Duodenal mucosa (tissue), 2 donors: ENCODE results near the gene ITGBL1.

Source experiments
- H3K27ac ChIP-seq: one replicate; pipeline ENCODE4 v1.7.0; 2013; ENCODE audit warnings: low read depth, low read length
- H3K27me3 ChIP-seq, 2 donors: one replicate each; pipeline ENCODE4 v1.7.0; 2013; ENCODE audit warnings: low read length in 2 of 2, control low read depth in 1 of 2; ENCODE audit not compliant: insufficient read depth in 2 of 2, control insufficient read depth in 1 of 2
- H3K36me3 ChIP-seq, 2 donors: one replicate each; pipeline ENCODE4 v1.7.0; 2013; ENCODE audit warnings: low read length in 2 of 2, control low read depth in 1 of 2; ENCODE audit not compliant: insufficient read depth in 2 of 2, control insufficient read depth in 1 of 2
- H3K4me1 ChIP-seq, 2 donors: one replicate each; pipeline ENCODE4 v1.7.0; 2013; ENCODE audit warnings: low read length in 2 of 2, control low read depth in 1 of 2; ENCODE audit not compliant: insufficient read depth in 2 of 2, control insufficient read depth in 1 of 2
- H3K4me3 ChIP-seq, 2 donors: one replicate each; pipeline ENCODE4 v1.7.0; 2013; ENCODE audit warnings: low read length in 2 of 2, low read depth in 1 of 2
- H3K9ac ChIP-seq, 2 donors: one replicate each; pipeline ENCODE4 v1.7.0; 2013; ENCODE audit warnings: low read length in 2 of 2, low read depth in 1 of 2
- H3K9me3 ChIP-seq, 2 donors: one replicate each; pipeline ENCODE4 v1.7.0; 2013; ENCODE audit warnings: low read length in 2 of 2, control low read depth in 1 of 2; ENCODE audit not compliant: control insufficient read depth in 1 of 2

The ITGBL1 gene

GRCh38 chr13:101423872-101424271 is 28.6 kb upstream of the ITGBL1 start:
- Histone ChIP-seq H3K9ac (no peak overlapping the region), H3K4me1 (no peaks in the 10 kb centered on the region), H3K4me3 (no peak overlapping the region), H3K27ac (no peak overlapping the region), H3K36me3 (no peaks in the 10 kb centered on the region), H3K27me3 (no peaks in the 10 kb centered on the region), H3K9me3 (no peaks in the 10 kb centered on the region)

DNA sequence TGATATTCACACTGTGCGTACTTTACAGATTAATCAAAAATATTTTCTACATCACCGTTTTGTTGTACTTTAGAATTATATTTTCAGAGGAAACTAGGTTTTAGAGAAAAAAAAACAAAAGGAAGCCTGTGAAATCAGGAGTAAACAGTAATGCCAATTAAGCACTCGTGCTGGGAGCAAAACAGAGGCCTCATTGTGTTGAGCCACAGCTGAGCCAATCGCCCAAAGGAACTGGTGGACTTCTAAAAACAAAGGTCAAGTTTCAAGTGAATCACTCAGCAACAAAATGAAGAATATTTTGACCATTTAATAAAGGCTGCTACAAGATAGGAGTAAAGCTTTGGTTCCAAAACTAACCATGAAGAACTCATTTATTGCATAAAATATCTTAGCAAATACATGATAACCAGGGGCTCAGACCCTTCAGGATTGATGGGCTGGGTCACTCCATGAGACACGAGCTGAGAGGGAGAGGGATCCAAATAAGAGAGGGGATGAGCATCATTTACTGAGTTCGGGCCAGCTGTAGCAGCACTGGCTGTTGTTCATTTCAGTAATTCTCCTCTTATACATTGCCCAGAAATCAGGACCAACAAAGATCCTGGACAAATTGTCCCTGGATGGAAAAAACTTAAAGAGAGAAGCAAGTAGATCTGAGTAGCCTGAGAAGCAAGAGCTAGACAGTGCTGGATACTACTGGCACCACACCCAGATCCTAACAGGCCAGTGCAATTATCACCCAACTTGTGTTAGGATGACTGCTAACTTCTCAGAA is 27.9 kb upstream of the ITGBL1 start:
- Histone ChIP-seq H3K4me3 (no peak overlapping the region), H3K4me1 (no peaks in the 10 kb centered on the region), H3K9me3 (no peaks in the 10 kb centered on the region), H3K27me3 (no peaks in the 10 kb centered on the region), H3K36me3 (no peaks in the 10 kb centered on the region), H3K27ac (no peak overlapping the region), H3K9ac (no peak overlapping the region)

DNA sequence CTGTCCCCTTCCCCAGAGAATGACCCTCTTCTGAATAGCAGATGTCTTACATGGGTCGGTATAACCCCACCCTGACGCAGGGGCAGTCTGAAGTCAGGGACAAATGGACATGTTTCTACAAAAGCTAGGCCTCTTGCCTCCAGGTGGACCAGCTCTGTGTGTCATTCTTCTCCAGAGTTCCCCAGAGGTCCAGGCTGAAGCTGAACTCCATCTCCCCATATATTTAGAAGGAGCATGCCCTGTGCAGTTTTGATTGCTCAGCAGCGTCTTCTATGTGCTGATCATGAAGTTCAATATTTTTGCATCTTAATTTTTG is 27.4 kb upstream of the ITGBL1 start:
- Histone ChIP-seq H3K9ac (no peak overlapping the region), H3K9me3 (no peaks in the 10 kb centered on the region), H3K4me3 (no peak overlapping the region), H3K27me3 (no peaks in the 10 kb centered on the region), H3K36me3 (no peaks in the 10 kb centered on the region), H3K27ac (no peak overlapping the region), H3K4me1 (no peaks in the 10 kb centered on the region)

DNA sequence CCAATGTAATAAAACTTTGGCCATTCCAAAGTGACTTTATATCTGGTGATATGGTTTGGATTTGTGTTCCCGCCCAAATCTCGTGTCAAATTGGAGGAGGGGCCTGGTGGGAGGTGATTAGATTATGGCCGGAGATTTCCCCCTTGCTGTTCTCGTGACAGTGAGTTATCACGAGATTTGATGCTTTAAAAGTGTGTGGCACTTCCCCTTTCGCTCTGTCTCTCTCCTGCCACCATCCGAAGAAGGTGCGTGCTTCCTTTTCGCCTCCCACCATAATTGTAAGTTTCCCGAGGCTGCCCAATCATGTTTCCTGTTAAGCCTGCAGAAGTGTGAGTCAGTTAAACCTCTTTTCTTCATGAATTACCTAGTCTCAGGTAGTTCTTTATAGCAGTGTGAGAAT is 26.9 kb upstream of the ITGBL1 start:
- Histone ChIP-seq H3K9me3 (no peaks in the 10 kb centered on the region), H3K27ac (no peak overlapping the region), H3K36me3 (no peaks in the 10 kb centered on the region), H3K9ac (no peak overlapping the region), H3K4me1 (no peaks in the 10 kb centered on the region), H3K4me3 (no peak overlapping the region), H3K27me3 (no peaks in the 10 kb centered on the region)

GRCh38 chr13:101429733-101430132 is 22.7 kb upstream of the ITGBL1 start:
- H3K27ac ChIP-seq = no peak overlapping the region
- no peak overlapping the region for H3K9ac ChIP-seq
- H3K36me3 ChIP-seq = no peaks in the 10 kb centered on the region
- H3K27me3 ChIP-seq = no peaks in the 10 kb centered on the region
- no peaks in the 10 kb centered on the region for H3K9me3 ChIP-seq
- no peaks in the 10 kb centered on the region for H3K4me1 ChIP-seq
- H3K4me3 ChIP-seq = no peak overlapping the region

- H3K4me3 ChIP-seq = no peak overlapping the region
Measured at GRCh38 chr13:101433895-101434294, 18.6 kb upstream of the ITGBL1 start.

DNA sequence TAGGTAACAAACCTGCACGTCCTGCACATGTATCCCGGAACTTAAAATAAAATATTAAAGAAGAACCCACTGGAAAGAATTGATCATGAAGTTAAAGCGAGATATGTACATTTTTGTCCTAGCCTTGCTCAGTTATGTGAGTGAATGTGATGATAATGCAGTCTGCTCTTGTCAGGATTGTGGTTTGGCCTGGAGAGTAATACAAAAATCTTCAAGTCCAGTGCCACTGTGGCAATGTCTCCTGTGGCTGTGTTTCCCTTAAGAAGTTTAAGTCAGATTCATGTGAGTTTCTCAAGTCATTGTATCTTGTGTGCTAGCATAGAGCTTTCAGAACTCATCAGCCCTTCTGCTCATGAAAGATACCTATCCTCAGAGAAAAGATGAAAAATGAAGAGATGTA is 18.0 kb upstream of the ITGBL1 start:
- Histone ChIP-seq H3K9ac (no peak overlapping the region), H3K36me3 (no peaks in the 10 kb centered on the region), H3K27ac (no peak overlapping the region)

More at GRCh38 chr13:101433895-101434294, 18.6 kb upstream of the ITGBL1 start:
- Histone ChIP-seq H3K9ac (no peak overlapping the region), H3K9me3 (no peaks in the 10 kb centered on the region), H3K36me3 (no peaks in the 10 kb centered on the region), H3K27ac (no peak overlapping the region), H3K27me3 (no peaks in the 10 kb centered on the region), H3K4me1 (no peaks in the 10 kb centered on the region)

DNA sequence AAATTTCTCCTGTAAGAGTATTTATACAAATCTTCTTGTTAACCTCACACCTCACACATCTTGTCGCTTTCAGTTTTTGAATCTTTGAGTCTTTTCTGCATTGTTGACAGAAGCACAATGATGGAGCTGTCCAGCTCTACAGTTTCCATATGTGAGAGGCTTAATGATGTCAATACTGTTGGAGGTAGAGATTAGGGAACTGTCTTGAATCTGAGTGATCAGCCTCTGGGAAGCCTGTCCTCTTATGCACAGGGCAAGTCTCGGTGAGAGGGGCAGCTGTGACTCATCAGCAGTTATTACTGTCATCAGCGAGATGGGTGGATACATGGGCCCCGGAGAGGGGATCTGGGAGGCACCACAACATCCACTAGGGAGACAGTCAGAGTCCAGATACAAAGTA is 4.6 kb upstream of the ITGBL1 start:
- Histone ChIP-seq H3K27ac (no peak overlapping the region), H3K36me3 (no peaks in the 10 kb centered on the region), H3K9ac (no peak overlapping the region), H3K4me1 (no peaks in the 10 kb centered on the region), H3K4me3 (no peak overlapping the region), H3K27me3 (no peaks in the 10 kb centered on the region), H3K9me3 (no peaks in the 10 kb centered on the region)

More for the DNA sequence above, 18.0 kb upstream of the ITGBL1 start:
- Histone ChIP-seq H3K27me3 (no peaks in the 10 kb centered on the region), H3K4me3 (no peak overlapping the region), H3K9me3 (no peaks in the 10 kb centered on the region), H3K4me1 (no peaks in the 10 kb centered on the region)

- Histone ChIP-seq H3K27ac (no peak overlapping the region), H3K9me3 (no peaks in the 10 kb centered on the region), H3K4me1 (peaks cover 0 to 3% of the 10 kb centered on the region in 2 donors), H3K36me3 (no peaks in the 10 kb centered on the region), H3K4me3 (no peak overlapping the region), H3K9ac (no peak overlapping the region), H3K27me3 (no peaks in the 10 kb centered on the region)
Measured at GRCh38 chr13:101449790-101450748, 2.4 kb upstream of the ITGBL1 start.

GRCh38 chr13:101450749-101451130 is 1.7 kb upstream of the ITGBL1 start:
- H3K9ac ChIP-seq = no peak overlapping the region
- no peaks in the 10 kb centered on the region for H3K27me3 ChIP-seq
- H3K27ac ChIP-seq = no peak overlapping the region
- no peak overlapping the region for H3K4me3 ChIP-seq
- H3K9me3 ChIP-seq = no peaks in the 10 kb centered on the region
- no peaks in the 10 kb centered on the region for H3K36me3 ChIP-seq
- peaks cover 0 to 3% of the 10 kb centered on the region in 2 donors for H3K4me1 ChIP-seq
